H9 (cell line): Measurements from ENCODE around the gene ZSWIM3. TPM values are rescaled to one million over a fixed set of nuclear protein-coding genes. Genes with fewer than 3 reads are reported as not detected.

Experiments used
- DNase-seq: peaks from one replicate; pipeline ENCODE4 v3.0.0-alpha.2; 2017
- H2AFZ ChIP-seq: one replicate; pipeline ENCODE4 v1.6.1; 2013; ENCODE audit warnings: mild to moderate bottlenecking, low read length, control low read depth, moderate library complexity
- H2AK5ac ChIP-seq: 2 replicates; pipeline ENCODE4 v1.6.1; 2013; ENCODE audit warnings: low read length, control low read depth, mixed read lengths; ENCODE audit not compliant: insufficient read length
- H2BK120ac ChIP-seq: one replicate; pipeline ENCODE4 v1.6.1; 2013; ENCODE audit warnings: low read depth, mild to moderate bottlenecking, low read length, control low read depth, inconsistent platforms; ENCODE audit not compliant: poor library complexity, severe bottlenecking
- H2BK12ac ChIP-seq: 2 replicates; pipeline ENCODE4 v1.6.1; 2013; ENCODE audit warnings: low read length, control low read depth, mixed read lengths, low read depth; ENCODE audit not compliant: insufficient read length
- H2BK15ac ChIP-seq: 2 replicates; pipeline ENCODE4 v1.6.1; 2013; ENCODE audit warnings: low read depth, low read length, control low read depth
- H2BK20ac ChIP-seq: one replicate; pipeline ENCODE4 v1.6.1; 2013; ENCODE audit warnings: low read depth, mild to moderate bottlenecking, low read length, control low read depth, inconsistent platforms; ENCODE audit not compliant: poor library complexity, severe bottlenecking
- H2BK5ac ChIP-seq: 2 replicates; pipeline ENCODE4 v1.6.1; 2013; ENCODE audit warnings: low read length, control low read depth, mixed read lengths; ENCODE audit not compliant: insufficient read length
- H3K14ac ChIP-seq: 2 replicates; pipeline ENCODE4 v1.6.1; 2013; ENCODE audit warnings: low read length, control low read depth; ENCODE audit not compliant: insufficient read depth
- H3K18ac ChIP-seq: 2 replicates; pipeline ENCODE4 v1.6.1; 2013; ENCODE audit warnings: low read depth, mild to moderate bottlenecking, mixed read lengths, low read length, control low read depth; ENCODE audit not compliant: insufficient read length
- H3K23ac ChIP-seq: 2 replicates; pipeline ENCODE4 v1.6.1; 2013; ENCODE audit warnings: low read length, control low read depth, mixed read lengths, low read depth; ENCODE audit not compliant: insufficient read length
- H3K23me2 ChIP-seq: 2 replicates; pipeline ENCODE4 v1.6.1; 2013; ENCODE audit warnings: low read depth, mild to moderate bottlenecking, mixed read lengths, low read length, control low read depth; ENCODE audit not compliant: insufficient read length, poor library complexity, severe bottlenecking
- H3K27ac ChIP-seq: 2 replicates; pipeline ENCODE4 v1.5.1; 2013; ENCODE audit warnings: low read length, control low read depth, mixed read lengths, low read depth; ENCODE audit not compliant: insufficient read length
- H3K27me3 ChIP-seq: 2 replicates; pipeline ENCODE4 v1.6.1; 2013; ENCODE audit warnings: low read length, control low read depth, inconsistent platforms; ENCODE audit not compliant: insufficient read depth
- H3K4ac ChIP-seq: 2 replicates; pipeline ENCODE4 v1.6.1; 2013; ENCODE audit warnings: low read depth, mild to moderate bottlenecking, control low read depth, inconsistent platforms, low read length, moderate library complexity
- H3K4me1 ChIP-seq: 2 replicates; pipeline ENCODE4 v1.6.1; 2013; ENCODE audit warnings: low read length, control low read depth, inconsistent platforms; ENCODE audit not compliant: insufficient read depth
- H3K4me2 ChIP-seq: 2 replicates; pipeline ENCODE4 v1.6.1; 2013; ENCODE audit warnings: low read length, control low read depth, mixed read lengths; ENCODE audit not compliant: insufficient read length, insufficient read depth
- H3K56ac ChIP-seq: 2 replicates; pipeline ENCODE4 v1.6.1; 2013; ENCODE audit warnings: low read depth, mild to moderate bottlenecking, mixed read lengths, low read length, control low read depth; ENCODE audit not compliant: insufficient read length
- H3K79me1 ChIP-seq: 2 replicates; pipeline ENCODE4 v1.6.1; 2013; ENCODE audit warnings: low read depth, mild to moderate bottlenecking, moderate library complexity, low read length, control low read depth, inconsistent platforms; ENCODE audit not compliant: insufficient read depth, poor library complexity, severe bottlenecking
- H3K79me2 ChIP-seq: 2 replicates; pipeline ENCODE4 v1.6.1; 2013; ENCODE audit warnings: low read length, control low read depth, inconsistent platforms; ENCODE audit not compliant: insufficient read depth
- H3K9ac ChIP-seq: 2 replicates; pipeline ENCODE4 v1.6.1; 2013; ENCODE audit warnings: low read length, control low read depth, mixed read lengths; ENCODE audit not compliant: insufficient read length; ENCODE audit errors: extremely low read depth
- H3K9me3 ChIP-seq: one replicate; pipeline ENCODE4 v1.6.1; 2013; ENCODE audit warnings: low read depth, low read length, inconsistent platforms; ENCODE audit not compliant: control insufficient read depth
- H3T11ph ChIP-seq: one replicate; pipeline ENCODE4 v1.6.1; 2013; ENCODE audit warnings: mild to moderate bottlenecking, low read length, control low read depth, inconsistent platforms
- H4K20me1 ChIP-seq: one replicate; pipeline ENCODE4 v1.6.1; 2013; ENCODE audit not compliant: control insufficient read depth, insufficient read length, insufficient read depth
- H4K5ac ChIP-seq: 2 replicates; pipeline ENCODE4 v1.6.1; 2013; ENCODE audit warnings: low read depth, mild to moderate bottlenecking, mixed read lengths, low read length, control low read depth; ENCODE audit not compliant: insufficient read length
- H4K8ac ChIP-seq: replicated peaks from 2 replicates; pipeline ENCODE4 v1.6.1; 2013; ENCODE audit warnings: low read length, control low read depth, mixed read lengths, low read depth; ENCODE audit not compliant: insufficient read length
- H4K91ac ChIP-seq: 2 replicates; pipeline ENCODE4 v1.6.1; 2013; ENCODE audit warnings: low read depth, mild to moderate bottlenecking, moderate library complexity, mixed read lengths, low read length, control low read depth; ENCODE audit not compliant: insufficient read length
- H3K27ac Mint-ChIP-seq, 3 experiments: 2 replicates in 2 of 3; 3 replicates in 1 of 3; pipeline ENCODE4 v1.8.0; 2020 to 2021; ENCODE audit warnings: mixed read lengths in 3 of 3, mild to moderate bottlenecking in 1 of 3, moderate library complexity in 1 of 3
- H3K27me3 Mint-ChIP-seq: 2 replicates; pipeline ENCODE4 v1.8.0; 2021; ENCODE audit warnings: low read depth, mild to moderate bottlenecking, moderate library complexity, mixed read lengths
- H3K36me3 Mint-ChIP-seq, 3 experiments: 2 replicates in 2 of 3; 3 replicates in 1 of 3; pipeline ENCODE4 v1.8.0; 2020 to 2021; ENCODE audit warnings: low read depth in 3 of 3, mixed read lengths in 3 of 3; ENCODE audit not compliant: insufficient read depth in 1 of 3
- H3K4me1 Mint-ChIP-seq, 2 experiments: 2 replicates each; pipeline ENCODE4 v1.8.0; 2020; ENCODE audit warnings: mixed read lengths in 2 of 2
- H3K4me3 Mint-ChIP-seq, 2 experiments: 2 replicates in 1 of 2; 3 replicates in 1 of 2; pipeline ENCODE4 v1.8.0; 2020 to 2021; ENCODE audit warnings: mild to moderate bottlenecking in 2 of 2, mixed read lengths in 2 of 2, moderate library complexity in 1 of 2
- H3K9me3 Mint-ChIP-seq, 2 experiments: 2 replicates in 1 of 2; 3 replicates in 1 of 2; pipeline ENCODE4 v1.8.0; 2020; ENCODE audit warnings: mild to moderate bottlenecking in 2 of 2, mixed read lengths in 2 of 2, moderate library complexity in 1 of 2
- WGBS: extraction: QIAGEN DNeasy Blood & Tissue Kit; methylation state at CpG from one replicate; pipeline ENCODE4 v1.1.7; 2013; ENCODE audit warnings: missing lambda C conversion rate, low lambda C conversion rate, mixed read lengths; ENCODE audit not compliant: insufficient read length; ENCODE audit errors: extremely low coverage; 5-methylcytosine and 5-hydroxymethylcytosine counted together
- total RNA-seq: library from RNA; stranded (reverse); gene quantifications from 2 replicates; pipeline ENCODE4 v1.2.1, GENCODE V29; 2021
- TF ChIP-seq, protein P1 (sequence below): fragments of 200-600 bp; sonication (generic); conservative IDR thresholded peaks from 3 replicates; pipeline ENCODE4 v1.8.0; 2021; ENCODE audit warnings: antibody characterized with exemption, mild to moderate bottlenecking

ZSWIM3 gene
- total RNA-seq, 1 experiment from 2014 or later: 8.0 TPM

DNA sequence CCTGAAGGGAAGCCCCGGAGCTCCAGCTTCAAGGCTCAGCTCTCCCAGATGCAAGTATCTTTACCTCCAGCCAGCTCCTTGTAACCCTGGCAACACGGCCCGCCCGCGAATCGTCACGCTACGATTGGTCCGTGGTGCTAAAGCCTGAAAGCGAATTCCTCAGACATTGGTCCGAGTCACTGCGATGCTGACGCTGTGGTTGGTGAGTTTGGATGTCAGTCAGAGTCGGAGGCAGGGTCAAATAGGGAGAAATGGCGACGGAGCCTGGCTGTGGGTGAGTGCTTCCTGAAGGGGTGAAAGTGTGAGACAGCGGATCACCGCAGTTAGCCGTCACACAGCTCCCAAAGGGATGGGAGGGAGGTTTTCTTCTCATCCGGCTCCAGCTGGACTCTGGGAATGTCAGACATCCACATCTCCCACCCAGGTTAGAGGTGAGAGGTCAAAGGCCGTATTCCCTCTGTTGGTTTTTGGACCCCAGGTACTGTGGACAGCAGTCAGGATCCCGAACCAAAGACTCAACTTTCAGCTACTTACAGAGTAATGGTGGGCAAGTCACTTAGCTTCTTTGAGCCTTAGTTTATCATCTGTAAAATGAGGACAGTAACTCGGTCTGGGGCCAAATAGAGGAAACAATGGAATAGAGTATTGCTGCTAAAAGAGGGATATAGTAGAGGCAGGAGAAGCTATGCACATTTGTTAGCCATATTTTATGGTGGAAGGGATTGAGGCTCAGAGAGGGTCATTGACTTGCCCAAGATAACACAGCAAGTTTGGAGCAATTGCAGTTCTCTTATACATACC, 23.8 kb downstream of the ZSWIM3 start, which contains the start of gene ZSWIM1:
Gene ZSWIM1 (plus strand): TSS at position 240 of the 801 bp plus-strand sequence. CDS start 1,366 bp downstream, outside the sequence.
- Mint-ChIP-seq H3K27ac (peak within 1 kb of the TSS; percentile 82 to 95 (median 93)), H3K27me3 (no peaks in the 10 kb centered on the region), H3K4me3 (peak within 1 kb of the TSS; percentile 93 to 95), H3K9me3 (no peaks in the 10 kb centered on the region), H3K4me1 (peaks cover 5 to 9% of the 10 kb centered on the region in 2 experiments), H3K36me3 (peaks cover 17 to 33% (median 20%) of the 10 kb centered on the region in 3 experiments)
- no peaks in the 10 kb centered on the region for H4K20me1 ChIP-seq
- no peak within 1 kb of the TSS for H3K4ac ChIP-seq
- no peaks in the 10 kb centered on the region for H3K27me3 ChIP-seq
- no peak within 1 kb of the TSS for H3K23ac ChIP-seq
- H3K4me2 ChIP-seq: peak within 1 kb of the TSS; percentile 96
- H3K4me1 ChIP-seq: no peaks in the 10 kb centered on the region
- H3K79me2 ChIP-seq: peaks cover 5% of the 10 kb centered on the region; the same call in 1 of the 2 replicates
- no peaks in the 10 kb centered on the region for H3K9me3 ChIP-seq
- peak within 1 kb of the TSS; percentile 96 for H3K9ac ChIP-seq
- no peak within 1 kb of the TSS for H2BK5ac ChIP-seq
- H2AFZ ChIP-seq: no peak within 1 kb of the TSS
- no peak within 1 kb of the TSS for H2BK20ac ChIP-seq
- peak within 1 kb of the TSS; percentile 72 for H3K14ac ChIP-seq
- WGBS: no CpG with 5 or more reads among the region's 23 CpGs
- no peaks in the 10 kb centered on the region for H3K79me1 ChIP-seq
- H3K23me2 ChIP-seq: peaks cover 5% of the 10 kb centered on the region
- no peak within 1 kb of the TSS for H4K5ac ChIP-seq
- H2BK12ac ChIP-seq: no peak within 1 kb of the TSS
- no peak within 1 kb of the TSS for H4K8ac ChIP-seq
- H3K56ac ChIP-seq: no peak within 1 kb of the TSS
- TF ChIP-seq, protein P1, sequence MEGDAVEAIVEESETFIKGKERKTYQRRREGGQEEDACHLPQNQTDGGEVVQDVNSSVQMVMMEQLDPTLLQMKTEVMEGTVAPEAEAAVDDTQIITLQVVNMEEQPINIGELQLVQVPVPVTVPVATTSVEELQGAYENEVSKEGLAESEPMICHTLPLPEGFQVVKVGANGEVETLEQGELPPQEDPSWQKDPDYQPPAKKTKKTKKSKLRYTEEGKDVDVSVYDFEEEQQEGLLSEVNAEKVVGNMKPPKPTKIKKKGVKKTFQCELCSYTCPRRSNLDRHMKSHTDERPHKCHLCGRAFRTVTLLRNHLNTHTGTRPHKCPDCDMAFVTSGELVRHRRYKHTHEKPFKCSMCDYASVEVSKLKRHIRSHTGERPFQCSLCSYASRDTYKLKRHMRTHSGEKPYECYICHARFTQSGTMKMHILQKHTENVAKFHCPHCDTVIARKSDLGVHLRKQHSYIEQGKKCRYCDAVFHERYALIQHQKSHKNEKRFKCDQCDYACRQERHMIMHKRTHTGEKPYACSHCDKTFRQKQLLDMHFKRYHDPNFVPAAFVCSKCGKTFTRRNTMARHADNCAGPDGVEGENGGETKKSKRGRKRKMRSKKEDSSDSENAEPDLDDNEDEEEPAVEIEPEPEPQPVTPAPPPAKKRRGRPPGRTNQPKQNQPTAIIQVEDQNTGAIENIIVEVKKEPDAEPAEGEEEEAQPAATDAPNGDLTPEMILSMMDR: no peak
- H2BK15ac ChIP-seq: no peak within 1 kb of the TSS
- peak; percentile 99 for DNase-seq
- H2AK5ac ChIP-seq: no peak within 1 kb of the TSS
- peak within 1 kb of the TSS; percentile 78 for H3K18ac ChIP-seq
- no peak within 1 kb of the TSS for H3K27ac ChIP-seq
- no peak within 1 kb of the TSS for H4K91ac ChIP-seq
- H2BK120ac ChIP-seq: no peak within 1 kb of the TSS
- H3T11ph ChIP-seq: no peak within 1 kb of the TSS
